HepG2 (cell line): ENCODE results near the gene C2orf76. TPM values are rescaled to one million over a fixed set of nuclear protein-coding genes. Genes with fewer than 3 reads are reported as not detected.

Source experiments
- ATAC-seq: fragments of 200-7000 bp; cut with Tn5 transposase; 3 replicates; pipeline ENCODE4 v1.9.1; 2020; ENCODE audit warnings: mild to moderate bottlenecking, moderate library complexity
- BruUV-seq: library from RNA; stranded (reverse); fragments of 400-500 nt; replicated peaks from 2 replicates; lab custom pipeline; 2021; lab: Mats Ljungman, UMichigan
- CTCF ChIA-PET: fragments of 300-600 bp; formaldehyde crosslinking; extraction: SDS; loops from one replicate; lab custom pipeline; 2021; ENCODE audit warnings: low total read pairs, inconsistent platforms, low intra/inter-chr PET ratio; lab: Yijun Ruan, JAX
- POLR2A ChIA-PET: fragments of 350-600 bp; sonication (Branson Sonifier 250); formaldehyde crosslinking; loops from one replicate; lab custom pipeline; 2020; ENCODE audit warnings: antibody characterized with exemption, inconsistent platforms; lab: Yijun Ruan, JAX
- DNase-seq: peaks from one replicate; pipeline ENCODE4 v3.0.0-alpha.2; 2015; ENCODE audit warnings: low spot score
- FAIRE-seq: peaks from 3 replicates; lab custom pipeline; 2011; peaks lifted over from hg19 to GRCh38; lab: Jason Lieb, UNC
- H2AFZ ChIP-seq: one replicate; pipeline ENCODE4 v1.6.1; 2011; ENCODE audit warnings: low read length, inconsistent platforms
- H3K27ac ChIP-seq: fragments of 300-600 bp; 3 replicates; pipeline ENCODE4 v1.8.0; 2011; ENCODE audit warnings: mixed run types, mild to moderate bottlenecking, mixed read lengths, low read length, inconsistent platforms; ENCODE audit not compliant: insufficient read depth; ENCODE audit errors: extremely low read length
- H3K27me3 ChIP-seq, 2 experiments: fragments of 200-600 bp in 1 of 2; 2 replicates in 1 of 2; 3 replicates in 1 of 2; pipeline versions ENCODE4 v1.6.0 to v1.8.0; 2011; ENCODE audit warnings: low read length in 2 of 2, mild to moderate bottlenecking in 2 of 2, moderate library complexity in 2 of 2, inconsistent platforms in 1 of 2; ENCODE audit not compliant: insufficient read depth in 2 of 2, control insufficient read depth in 1 of 2
- H3K36me3 ChIP-seq, 2 experiments: fragments of 200-600 bp in 1 of 2; replicated peaks in 1 of 2; 2 replicates in 1 of 2; 3 replicates in 1 of 2; pipeline versions ENCODE4 v1.5.1 to v1.8.0; 2011; ENCODE audit warnings: low read length in 2 of 2, inconsistent platforms in 1 of 2; ENCODE audit not compliant: insufficient read depth in 2 of 2, control insufficient read depth in 1 of 2
- H3K4me1 ChIP-seq: 2 replicates; pipeline ENCODE4 v1.5.1; 2012; ENCODE audit warnings: low read length, inconsistent platforms; ENCODE audit not compliant: insufficient read depth
- H3K4me2 ChIP-seq: 2 replicates; pipeline ENCODE4 v1.6.0; 2011; ENCODE audit warnings: low read depth, low read length, inconsistent platforms
- H3K4me3 ChIP-seq, 3 experiments: fragments of 200-600 bp in 1 of 3; sonication (generic), shearing (Covaris generic) in 1 of 3; replicated peaks in 1 of 3; 2 replicates each; pipeline ENCODE4 v1.5.1; 2011 to 2016; ENCODE audit warnings: low read length in 3 of 3, inconsistent platforms in 2 of 3, low read depth in 2 of 3, mild to moderate bottlenecking in 2 of 3, control low read depth in 1 of 3, mixed read lengths in 1 of 3; ENCODE audit not compliant: insufficient read depth in 1 of 3
- H3K79me2 ChIP-seq: one replicate; pipeline ENCODE4 v1.6.1; 2011; ENCODE audit warnings: low read length, inconsistent platforms; ENCODE audit not compliant: insufficient read depth
- H3K9ac ChIP-seq: 2 replicates; pipeline ENCODE4 v1.6.0; 2011; ENCODE audit warnings: mild to moderate bottlenecking, low read depth, low read length, inconsistent platforms; ENCODE audit not compliant: insufficient read depth
- H3K9me3 ChIP-seq: 2 replicates; pipeline ENCODE4 v1.5.1; 2012; ENCODE audit warnings: mild to moderate bottlenecking, low read length
- H4K20me1 ChIP-seq: 2 replicates; pipeline ENCODE4 v1.6.0; 2011; ENCODE audit warnings: inconsistent platforms, mild to moderate bottlenecking, low read length, moderate library complexity; ENCODE audit not compliant: insufficient read depth
- ARID2 ChIP-seq: sonication (generic); formaldehyde crosslinking; IDR thresholded peaks from 2 replicates; pipeline ENCODE4 v1.8.1; 2022; ENCODE audit warnings: mild to moderate bottlenecking, missing genetic modification reagents, borderline replicate concordance
- GPN1 ChIP-seq: sonication (generic); formaldehyde crosslinking; IDR thresholded peaks from 2 replicates; pipeline ENCODE4 v1.5.1; 2020; ENCODE audit warnings: missing genetic modification reagents, borderline replicate concordance
- RERE ChIP-seq: IDR thresholded peaks from 2 replicates; pipeline ENCODE4 v1.6.1; 2016; ENCODE audit warnings: low read depth, missing genetic modification reagents, missing compliant biosample characterization
- RFXAP ChIP-seq: sonication (generic); formaldehyde crosslinking; IDR thresholded peaks from 2 replicates; pipeline ENCODE4 v1.4.0; 2020; ENCODE audit warnings: missing genetic modification reagents, borderline replicate concordance
- SIN3B ChIP-seq: fragments of 150-350 bp; IDR thresholded peaks from 2 replicates; pipeline ENCODE4 v1.6.1; 2014; ENCODE audit warnings: low read length
- TBP ChIP-seq: sonication (generic); formaldehyde crosslinking; IDR thresholded peaks from 2 replicates; pipeline ENCODE4 v1.5.0; 2020; ENCODE audit warnings: missing genetic modification reagents
- ZFP36L1 ChIP-seq: sonication (generic); formaldehyde crosslinking; IDR thresholded peaks from 2 replicates; pipeline ENCODE4 v1.8.0; 2022; ENCODE audit warnings: mild to moderate bottlenecking, missing genetic modification reagents, moderate library complexity
- ZMYM4 ChIP-seq: sonication (generic); formaldehyde crosslinking; IDR thresholded peaks from 2 replicates; pipeline ENCODE4 v1.8.1; 2023; ENCODE audit warnings: mild to moderate bottlenecking, missing genetic modification reagents
- ZNF496 ChIP-seq: sonication (generic); formaldehyde crosslinking; IDR thresholded peaks from 2 replicates; pipeline ENCODE4 v1.8.1; 2023; ENCODE audit warnings: mild to moderate bottlenecking, moderate library complexity, missing genetic modification reagents; ENCODE audit not compliant: insufficient replicate concordance
- WGBS: methylation state at CpG from one replicate; pipeline ENCODE4 v1.1.6; 2017; ENCODE audit warnings: low lambda C conversion rate; 5-methylcytosine and 5-hydroxymethylcytosine counted together
- in situ Hi-C: cut with HindIII; loops from 2 replicates; pipeline ENCODE4 v1.10.0; 2017; ENCODE audit warnings: low pct_unique_long_range_greater_than_20kb; ENCODE audit not compliant: extremely low pct_ligation_motif_present
- intact Hi-C: fragments of 100-400 bp; cut with micrococcal nuclease; formaldehyde crosslinking; loops from one replicate; pipeline ENCODE4 v1.10.0; 2022; ENCODE audit not compliant: unreplicated experiment
- polyA plus RNA-seq, 8 experiments: library from polyadenylated mRNA; depleted of rRNA in 3 of 8; stranded (reverse) in 7 of 8; unstranded in 1 of 8; fragments of >200 nt; fragmentation: Illumina TruSeq in 4 of 8; extraction: Trizol in 4 of 8; gene quantifications; 2 replicates each; pipeline versions ENCODE4 v1.2.1 to v1.2.3, GENCODE V29; 2011 to 2016; ENCODE audit warnings: low read depth in 4 of 8, missing spikeins in 1 of 8, mixed read lengths in 1 of 8; ENCODE audit not compliant: insufficient read depth in 1 of 8
- total RNA-seq, 5 experiments: library from RNA; depleted of rRNA; stranded (reverse); fragments of >200 nt; fragmentation: Illumina TruSeq; extraction: Trizol; gene quantifications; 2 replicates each; pipeline ENCODE4 v1.2.3, GENCODE V29; 2016; ENCODE audit warnings: low read depth in 1 of 5
- TF ChIP-seq, protein P1 (sequence below): sonication (generic); formaldehyde crosslinking; IDR thresholded peaks from 2 replicates; pipeline ENCODE4 v1.5.0; 2020; ENCODE audit warnings: missing genetic modification reagents, mild to moderate bottlenecking, borderline replicate concordance
- TF ChIP-seq, protein P2 (sequence below): sonication (generic); formaldehyde crosslinking; IDR thresholded peaks from 2 replicates; pipeline ENCODE4 v1.5.0; 2020; ENCODE audit warnings: mild to moderate bottlenecking, missing genetic modification reagents

The C2orf76 gene
- total and polyA plus RNA-seq, 2 of the 13 experiments (the other 11 are each of a cell fraction or from before 2014, with no cell fraction given): 7.7 to 8.5 TPM

GRCh38 chr2:119264781-119265692, 101.6 kb downstream of the C2orf76 start (continued):
- TF ChIP-seq, protein P1, sequence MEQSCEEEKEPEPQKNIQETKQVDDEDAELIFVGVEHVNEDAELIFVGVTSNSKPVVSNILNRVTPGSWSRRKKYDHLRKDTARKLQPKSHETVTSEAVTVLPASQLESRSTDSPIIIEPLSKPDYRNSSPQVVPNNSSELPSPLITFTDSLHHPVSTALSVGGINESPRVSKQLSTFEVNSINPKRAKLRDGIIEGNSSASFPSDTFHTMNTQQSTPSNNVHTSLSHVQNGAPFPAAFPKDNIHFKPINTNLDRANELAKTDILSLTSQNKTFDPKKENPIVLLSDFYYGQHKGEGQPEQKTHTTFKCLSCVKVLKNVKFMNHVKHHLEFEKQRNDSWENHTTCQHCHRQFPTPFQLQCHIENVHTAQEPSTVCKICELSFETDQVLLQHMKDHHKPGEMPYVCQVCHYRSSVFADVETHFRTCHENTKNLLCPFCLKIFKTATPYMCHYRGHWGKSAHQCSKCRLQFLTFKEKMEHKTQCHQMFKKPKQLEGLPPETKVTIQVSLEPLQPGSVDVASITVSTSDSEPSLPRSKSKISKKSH (CRISPR knock-in tag): no peak; the same call in 1 of the 2 replicates
- TF ChIP-seq ZNF496 (no peak), ARID2 (CRISPR knock-in tag) (no peak), RFXAP (peak; percentile 20; the same call in 1 of the 2 replicates)

GRCh38 chr2:119263656-119264055, 103.0 kb downstream of the C2orf76 start:
- POLR2A ChIA-PET: no interaction called here
- CTCF ChIA-PET: interaction anchor here (2.1 to 2.5 kb wide), 2 partner anchors 45 to 381 kb away, joined by 7 to 17 read pairs; no protein-coding TSS in a partner anchor

More at GRCh38 chr2:119263656-119264055, 103.0 kb downstream of the C2orf76 start:
- FAIRE-seq (no peak), ATAC-seq (no peak), DNase-seq (no peak)
- Histone ChIP-seq H2AFZ (no peak overlapping the region), H3K4me1 (no peaks in the 10 kb centered on the region), H3K36me3 (peaks cover 2 to 6% of the 10 kb centered on the region in 2 experiments; a peak in 2 of 5 replicates), H4K20me1 (no peaks in the 10 kb centered on the region), H3K27ac (no peak overlapping the region), H3K4me3 (no peak overlapping the region), H3K9ac (no peak overlapping the region), H3K27me3 (no peaks in the 10 kb centered on the region), H3K79me2 (no peaks in the 10 kb centered on the region), H3K9me3 (no peaks in the 10 kb centered on the region), H3K4me2 (no peak overlapping the region)
- in situ Hi-C loops (loop anchor here (5.0 kb wide), 1 partner anchor 41 kb away; the partner anchor contains the start of gene STEAP3), intact Hi-C loops (no loop called here)
- 76% methylated on average over 5 of the region's 5 CpGs for WGBS
- no peak for TF ChIP-seq GPN1 (CRISPR knock-in tag)
- TF ChIP-seq TBP: no peak
- no peak for TF ChIP-seq ZMYM4 (CRISPR knock-in tag)
- TF ChIP-seq SIN3B: no peak
- TF ChIP-seq, protein P2, sequence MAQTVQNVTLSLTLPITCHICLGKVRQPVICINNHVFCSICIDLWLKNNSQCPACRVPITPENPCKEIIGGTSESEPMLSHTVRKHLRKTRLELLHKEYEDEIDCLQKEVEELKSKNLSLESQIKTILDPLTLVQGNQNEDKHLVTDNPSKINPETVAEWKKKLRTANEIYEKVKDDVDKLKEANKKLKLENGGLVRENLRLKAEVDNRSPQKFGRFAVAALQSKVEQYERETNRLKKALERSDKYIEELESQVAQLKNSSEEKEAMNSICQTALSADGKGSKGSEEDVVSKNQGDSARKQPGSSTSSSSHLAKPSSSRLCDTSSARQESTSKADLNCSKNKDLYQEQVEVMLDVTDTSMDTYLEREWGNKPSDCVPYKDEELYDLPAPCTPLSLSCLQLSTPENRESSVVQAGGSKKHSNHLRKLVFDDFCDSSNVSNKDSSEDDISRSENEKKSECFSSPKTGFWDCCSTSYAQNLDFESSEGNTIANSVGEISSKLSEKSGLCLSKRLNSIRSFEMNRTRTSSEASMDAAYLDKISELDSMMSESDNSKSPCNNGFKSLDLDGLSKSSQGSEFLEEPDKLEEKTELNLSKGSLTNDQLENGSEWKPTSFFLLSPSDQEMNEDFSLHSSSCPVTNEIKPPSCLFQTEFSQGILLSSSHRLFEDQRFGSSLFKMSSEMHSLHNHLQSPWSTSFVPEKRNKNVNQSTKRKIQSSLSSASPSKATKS (CRISPR knock-in tag): no peak
- TF ChIP-seq RERE (CRISPR knock-in tag): no peak
- no peak for TF ChIP-seq ZFP36L1 (CRISPR knock-in tag)
- no TSS peak for BruUV-seq
